ENCODE measurements around the gene LYPD1. TPM values are rescaled to one million over a fixed set of nuclear protein-coding genes. Genes with fewer than 3 reads are reported as not detected.

Gene LYPD1
- total RNA-seq, 1 experiment from 2014 or later: 34.3 TPM

- TF ChIP-seq, protein P1, sequence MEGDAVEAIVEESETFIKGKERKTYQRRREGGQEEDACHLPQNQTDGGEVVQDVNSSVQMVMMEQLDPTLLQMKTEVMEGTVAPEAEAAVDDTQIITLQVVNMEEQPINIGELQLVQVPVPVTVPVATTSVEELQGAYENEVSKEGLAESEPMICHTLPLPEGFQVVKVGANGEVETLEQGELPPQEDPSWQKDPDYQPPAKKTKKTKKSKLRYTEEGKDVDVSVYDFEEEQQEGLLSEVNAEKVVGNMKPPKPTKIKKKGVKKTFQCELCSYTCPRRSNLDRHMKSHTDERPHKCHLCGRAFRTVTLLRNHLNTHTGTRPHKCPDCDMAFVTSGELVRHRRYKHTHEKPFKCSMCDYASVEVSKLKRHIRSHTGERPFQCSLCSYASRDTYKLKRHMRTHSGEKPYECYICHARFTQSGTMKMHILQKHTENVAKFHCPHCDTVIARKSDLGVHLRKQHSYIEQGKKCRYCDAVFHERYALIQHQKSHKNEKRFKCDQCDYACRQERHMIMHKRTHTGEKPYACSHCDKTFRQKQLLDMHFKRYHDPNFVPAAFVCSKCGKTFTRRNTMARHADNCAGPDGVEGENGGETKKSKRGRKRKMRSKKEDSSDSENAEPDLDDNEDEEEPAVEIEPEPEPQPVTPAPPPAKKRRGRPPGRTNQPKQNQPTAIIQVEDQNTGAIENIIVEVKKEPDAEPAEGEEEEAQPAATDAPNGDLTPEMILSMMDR (IDR thresholded peaks at IDR 0.05; ENCODE audit: unreplicated experiment): no peak
- Mint-ChIP-seq H3K4me1 (ENCODE audit: low read depth, unreplicated experiment) (no peaks in the 10 kb centered on the region), H3K27ac (ENCODE audit: unreplicated experiment) (no peak overlapping the region), H3K4me3 (ENCODE audit: low read depth, unreplicated experiment) (no peak overlapping the region), H3K36me3 (ENCODE audit: insufficient read depth, unreplicated experiment) (peaks cover 8% of the 10 kb centered on the region), H3K9me3 (ENCODE audit: low read depth, unreplicated experiment) (no peaks in the 10 kb centered on the region), H3K27me3 (ENCODE audit: unreplicated experiment) (no peaks in the 10 kb centered on the region)
- no peak for DNase-seq
- no TSS peak for BruUV-seq (replicated peaks)
- intact Hi-C loops (cut with micrococcal nuclease; ENCODE audit: unreplicated experiment): no loop called here
- CTCF ChIA-PET: interaction anchor here (0.7 kb wide), 1 partner anchor 678 kb away, joined by 3 read pairs; no protein-coding TSS in a partner anchor
Observed at GRCh38 chr2:132654335-132654734, 15.7 kb downstream of the LYPD1 start.

DNA sequence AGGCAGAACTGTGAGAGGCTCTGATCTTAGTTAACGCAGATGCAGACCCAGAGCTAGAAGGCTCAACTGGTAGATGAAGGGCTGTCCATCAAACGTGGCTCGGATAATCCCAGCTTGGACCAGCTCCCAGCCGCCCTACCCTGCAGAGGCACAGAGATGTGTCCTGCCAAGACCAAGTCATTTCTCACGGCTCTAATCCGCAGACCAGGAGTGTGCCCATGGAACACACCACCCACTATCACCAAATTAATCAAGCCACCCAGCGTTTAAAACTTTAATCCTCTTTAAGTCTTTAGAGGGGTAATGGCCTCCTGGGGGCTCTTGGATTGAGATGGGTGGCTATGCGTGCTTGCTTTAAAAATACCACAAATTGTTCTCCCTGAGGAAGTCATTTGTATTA is 17.5 kb downstream of the LYPD1 start:
- no peaks in the 10 kb centered on the region for H3K9me3 Mint-ChIP-seq (ENCODE audit: low read depth, unreplicated experiment)
- TF ChIP-seq, protein P1 (IDR thresholded peaks at IDR 0.05; ENCODE audit: unreplicated experiment): no peak
- intact Hi-C loops (cut with micrococcal nuclease; ENCODE audit: unreplicated experiment): no loop called here
- no peak overlapping the region for H3K27ac Mint-ChIP-seq (ENCODE audit: unreplicated experiment)
- peaks cover 8% of the 10 kb centered on the region for H3K36me3 Mint-ChIP-seq (ENCODE audit: insufficient read depth, unreplicated experiment)
- no peak for DNase-seq
- no TSS peak for BruUV-seq (replicated peaks)
- H3K27me3 Mint-ChIP-seq (ENCODE audit: unreplicated experiment): no peaks in the 10 kb centered on the region
- CTCF ChIA-PET: no interaction called here
- H3K4me3 Mint-ChIP-seq (ENCODE audit: low read depth, unreplicated experiment): no peak overlapping the region
- H3K4me1 Mint-ChIP-seq (ENCODE audit: low read depth, unreplicated experiment): no peaks in the 10 kb centered on the region

DNA sequence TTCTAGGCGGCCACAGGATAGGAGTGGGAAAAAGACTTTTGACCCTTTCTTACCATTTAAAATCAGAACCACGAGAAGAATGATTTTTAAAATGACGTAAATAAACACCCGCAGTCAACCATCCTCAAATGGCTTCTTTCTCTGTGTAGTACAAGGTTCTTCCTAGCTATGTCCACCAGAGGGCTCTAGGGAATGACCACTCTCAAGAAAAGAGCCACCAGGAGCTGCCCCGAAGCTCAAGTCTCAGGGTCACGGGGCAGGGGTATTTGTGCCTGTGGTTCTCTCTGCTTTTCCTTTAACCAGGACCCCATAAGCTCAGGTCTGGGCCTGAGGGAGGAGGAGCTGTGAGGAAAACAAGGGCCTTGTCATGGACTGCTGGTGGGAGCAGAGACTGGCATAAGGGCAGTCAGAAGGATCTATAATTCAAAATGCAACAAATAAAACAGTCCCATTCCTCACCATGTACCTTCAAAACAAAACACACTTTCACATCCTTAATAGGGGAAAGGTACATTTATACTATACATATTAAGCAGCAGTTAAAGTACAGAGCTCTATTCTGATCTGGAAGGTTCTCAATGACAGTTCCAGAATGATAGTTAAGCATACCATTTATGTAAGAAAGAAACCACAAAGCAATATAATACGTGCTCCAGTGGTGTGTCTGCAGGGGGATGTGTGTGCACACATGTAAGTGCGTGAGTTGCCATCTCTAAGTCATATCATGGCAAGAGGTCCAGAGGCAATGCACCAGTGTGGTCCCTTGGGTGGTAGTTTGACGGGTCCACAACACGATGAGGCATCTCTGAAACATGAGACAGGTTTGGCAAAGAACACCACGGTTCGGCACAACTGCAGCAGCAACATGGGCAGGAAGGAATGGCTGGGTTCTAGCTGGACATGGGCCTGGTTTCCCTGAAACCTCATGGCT is 18.6 kb downstream of the LYPD1 start:
- CTCF ChIA-PET: interaction anchor here (0.7 kb wide), 1 partner anchor 916 kb away, joined by 5 read pairs; no protein-coding TSS in a partner anchor
- Mint-ChIP-seq H3K27me3 (ENCODE audit: unreplicated experiment) (no peaks in the 10 kb centered on the region), H3K36me3 (ENCODE audit: insufficient read depth, unreplicated experiment) (peaks cover 8% of the 10 kb centered on the region), H3K4me3 (ENCODE audit: low read depth, unreplicated experiment) (no peak overlapping the region), H3K4me1 (ENCODE audit: low read depth, unreplicated experiment) (no peaks in the 10 kb centered on the region), H3K9me3 (ENCODE audit: low read depth, unreplicated experiment) (no peaks in the 10 kb centered on the region), H3K27ac (ENCODE audit: unreplicated experiment) (no peak overlapping the region)
- TF ChIP-seq, protein P1 (IDR thresholded peaks at IDR 0.05; ENCODE audit: unreplicated experiment): no peak
- intact Hi-C loops (cut with micrococcal nuclease; ENCODE audit: unreplicated experiment): no loop called here
- DNase-seq: no peak
- no TSS peak for BruUV-seq (replicated peaks)

- Mint-ChIP-seq H3K27me3 (ENCODE audit: unreplicated experiment) (no peaks in the 10 kb centered on the region), H3K4me1 (ENCODE audit: low read depth, unreplicated experiment) (no peaks in the 10 kb centered on the region), H3K36me3 (ENCODE audit: insufficient read depth, unreplicated experiment) (peaks cover 4% of the 10 kb centered on the region), H3K4me3 (ENCODE audit: low read depth, unreplicated experiment) (no peak overlapping the region), H3K9me3 (ENCODE audit: low read depth, unreplicated experiment) (no peaks in the 10 kb centered on the region), H3K27ac (ENCODE audit: unreplicated experiment) (no peak overlapping the region)
- TF ChIP-seq, protein P1 (IDR thresholded peaks at IDR 0.05; ENCODE audit: unreplicated experiment): no peak
- CTCF ChIA-PET: interaction anchor here (0.6 to 1.8 kb wide), 2 partner anchors 11 to 36 kb away, joined by 3 to 4 read pairs; no protein-coding TSS in a partner anchor
- no peak for DNase-seq
- BruUV-seq (replicated peaks): no TSS peak
- intact Hi-C loops (cut with micrococcal nuclease; ENCODE audit: unreplicated experiment): no loop called here
Observed at GRCh38 chr2:132646540-132647108, 23.4 kb downstream of the LYPD1 start.

Data from Calu3 (cell line).